ENCODE measurements around the gene CRYL1. TPM values are rescaled to one million over a fixed set of nuclear protein-coding genes. Genes with fewer than 3 reads are reported as not detected.

The CRYL1 gene
- total RNA-seq, 1 donor from 2014 or later, result 24.9 TPM

DNA sequence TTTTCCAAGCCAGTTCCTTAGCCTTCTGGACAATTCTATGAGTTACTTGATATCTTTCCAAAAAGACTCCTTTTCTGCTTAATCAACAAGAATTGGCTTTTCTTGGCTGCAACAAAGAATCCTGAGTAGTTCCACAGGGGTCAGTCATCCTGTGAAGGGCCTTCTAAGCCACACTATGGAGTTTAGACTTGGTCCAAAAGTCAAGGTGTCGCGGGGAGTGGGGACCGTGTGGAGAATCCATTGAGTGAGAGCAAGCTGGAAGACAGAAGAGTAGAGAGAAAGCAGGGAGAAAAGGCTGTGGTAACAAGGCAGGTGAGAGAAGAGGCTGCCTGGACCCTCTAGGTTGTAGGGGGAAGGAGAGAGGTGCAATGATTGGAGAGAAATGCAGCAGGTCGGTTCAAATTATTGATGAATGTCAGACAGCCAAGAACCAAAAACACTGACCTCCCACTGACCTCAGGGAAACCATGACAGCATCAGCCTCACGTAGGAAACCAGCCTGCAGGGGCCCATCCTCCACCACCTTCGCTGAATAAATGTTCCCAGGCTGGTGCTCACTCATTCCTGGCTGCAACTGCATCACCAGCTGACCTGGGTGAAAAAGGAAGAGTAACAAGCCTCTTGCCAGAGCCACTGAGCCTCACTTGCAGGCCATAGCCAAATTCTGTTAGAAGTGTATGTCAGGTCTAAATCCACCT, 34.2 kb upstream of the CRYL1 start:
- TF ChIP-seq CTCF (IDR thresholded peaks at IDR 0.05), result no peak
- ATAC-seq, result no peak
- Histone ChIP-seq H3K9me3 (no peaks in the 10 kb centered on the region), H3K4me3 (no peak overlapping the region), H3K4me1 (no peaks in the 10 kb centered on the region), H3K27ac (no peak overlapping the region), H3K27me3 (ENCODE audit: low read depth) (no peaks in the 10 kb centered on the region), H3K36me3 (no peaks in the 10 kb centered on the region)
- intact Hi-C loops (cut with DNase I), result no loop called here
- DNase-seq, result no peak

DNA sequence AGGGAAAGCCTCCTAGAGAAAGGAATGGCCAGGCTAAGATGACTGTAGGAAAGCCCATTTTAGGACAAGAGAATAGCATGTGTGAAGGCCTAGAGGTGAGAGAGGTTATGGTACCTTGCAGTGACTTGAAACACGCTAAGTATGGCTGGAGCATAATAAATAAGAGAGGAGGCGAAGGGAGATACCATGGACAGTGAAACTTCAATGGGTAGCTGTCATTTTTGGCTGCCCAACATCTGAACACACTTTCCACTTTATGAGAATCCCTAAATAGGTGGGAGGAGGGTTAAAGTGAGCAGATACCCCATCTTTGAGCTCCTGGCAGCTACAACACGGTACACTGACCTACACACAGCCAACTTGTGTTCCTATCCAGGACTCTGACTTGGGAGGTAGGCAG, 33.3 kb upstream of the CRYL1 start:
- H3K4me1 ChIP-seq, result no peaks in the 10 kb centered on the region
- DNase-seq (no peak), ATAC-seq (no peak)
- TF ChIP-seq CTCF (IDR thresholded peaks at IDR 0.05), result no peak
- no peak overlapping the region for H3K27ac ChIP-seq
- no peak overlapping the region for H3K4me3 ChIP-seq
- intact Hi-C loops (cut with DNase I), result no loop called here
- H3K36me3 ChIP-seq, result no peaks in the 10 kb centered on the region
- H3K9me3 ChIP-seq, result no peaks in the 10 kb centered on the region
- H3K27me3 ChIP-seq (ENCODE audit: low read depth), result no peaks in the 10 kb centered on the region

- no peak overlapping the region for H3K4me3 ChIP-seq
- no peaks in the 10 kb centered on the region for H3K27me3 ChIP-seq (ENCODE audit: low read depth)
- H3K27ac ChIP-seq, result no peak overlapping the region
- no peaks in the 10 kb centered on the region for H3K4me1 ChIP-seq
- intact Hi-C loops (cut with DNase I), result no loop called here
- no peak for ATAC-seq
- no peak for DNase-seq
- H3K36me3 ChIP-seq, result no peaks in the 10 kb centered on the region
- no peaks in the 10 kb centered on the region for H3K9me3 ChIP-seq
- no peak for TF ChIP-seq CTCF (IDR thresholded peaks at IDR 0.05)
These were observed 27.7 kb upstream of the CRYL1 start for GRCh38 chr13:20553311-20553710.

- ATAC-seq (no peak), DNase-seq (no peak)
- H3K4me1 ChIP-seq, result no peaks in the 10 kb centered on the region
- no peak overlapping the region for H3K4me3 ChIP-seq
- no peak overlapping the region for H3K27ac ChIP-seq
- intact Hi-C loops (cut with DNase I), result no loop called here
- no peaks in the 10 kb centered on the region for H3K36me3 ChIP-seq
- H3K27me3 ChIP-seq (ENCODE audit: low read depth), result no peaks in the 10 kb centered on the region
- TF ChIP-seq CTCF (IDR thresholded peaks at IDR 0.05), result no peak
- H3K9me3 ChIP-seq, result no peaks in the 10 kb centered on the region
These were observed 25.1 kb upstream of the CRYL1 start for GRCh38 chr13:20550799-20551198.

DNA sequence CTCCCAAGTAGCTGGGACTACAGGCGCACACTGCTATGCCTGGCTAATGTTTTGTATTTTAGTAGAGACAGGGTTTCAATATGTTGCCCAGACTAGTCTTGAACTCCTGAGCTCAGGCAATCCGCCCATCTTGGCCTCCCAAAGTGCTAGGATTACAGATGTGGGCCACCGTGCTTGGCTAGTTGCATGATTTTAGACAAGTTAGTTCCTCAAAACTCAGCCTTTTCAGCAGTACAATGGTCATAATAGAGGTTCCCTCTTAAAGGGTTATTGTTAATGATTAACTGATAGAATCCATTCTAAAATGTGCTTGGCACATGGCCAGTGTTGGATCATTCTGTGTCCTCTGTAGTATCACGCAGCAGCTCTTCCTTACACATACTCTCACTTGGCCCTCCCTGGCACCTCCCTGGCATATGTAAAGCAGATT, 21.8 kb upstream of the CRYL1 start:
- DNase-seq (no peak), ATAC-seq (no peak)
- Histone ChIP-seq H3K9me3 (no peaks in the 10 kb centered on the region), H3K4me1 (no peaks in the 10 kb centered on the region), H3K4me3 (no peak overlapping the region), H3K36me3 (no peaks in the 10 kb centered on the region), H3K27me3 (ENCODE audit: low read depth) (no peaks in the 10 kb centered on the region), H3K27ac (no peak overlapping the region)
- intact Hi-C loops (cut with DNase I), result no loop called here
- no peak for TF ChIP-seq CTCF (IDR thresholded peaks at IDR 0.05)

All from lower lobe of right lung (tissue), 2 donors.